ENCODE data around the gene HYDIN.
"Not testable (repeated sequence)": the region's sequence is repeated elsewhere in the genome, so short reads cannot be mapped to it uniquely, and the experiment has no call there.

DNA sequence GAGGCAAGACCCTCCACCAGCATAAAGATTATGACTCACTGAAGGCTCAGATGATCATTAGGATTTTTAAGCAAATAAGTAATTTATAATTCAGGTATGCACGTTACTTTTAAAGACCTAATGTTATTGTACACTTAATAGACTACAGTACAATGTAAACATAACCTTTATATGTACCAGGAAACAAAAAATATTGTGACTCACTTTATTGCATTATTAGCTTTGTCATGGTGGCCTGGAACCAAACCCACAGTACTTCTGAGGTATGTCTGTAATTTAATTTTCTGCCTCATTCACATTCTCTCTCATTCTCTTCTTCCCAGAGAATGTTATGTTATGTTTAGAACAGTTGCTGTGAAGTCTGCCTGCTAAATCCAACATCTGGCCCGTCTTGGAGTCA is 407.8 kb downstream of the HYDIN start:
- TF ChIP-seq, protein P1, sequence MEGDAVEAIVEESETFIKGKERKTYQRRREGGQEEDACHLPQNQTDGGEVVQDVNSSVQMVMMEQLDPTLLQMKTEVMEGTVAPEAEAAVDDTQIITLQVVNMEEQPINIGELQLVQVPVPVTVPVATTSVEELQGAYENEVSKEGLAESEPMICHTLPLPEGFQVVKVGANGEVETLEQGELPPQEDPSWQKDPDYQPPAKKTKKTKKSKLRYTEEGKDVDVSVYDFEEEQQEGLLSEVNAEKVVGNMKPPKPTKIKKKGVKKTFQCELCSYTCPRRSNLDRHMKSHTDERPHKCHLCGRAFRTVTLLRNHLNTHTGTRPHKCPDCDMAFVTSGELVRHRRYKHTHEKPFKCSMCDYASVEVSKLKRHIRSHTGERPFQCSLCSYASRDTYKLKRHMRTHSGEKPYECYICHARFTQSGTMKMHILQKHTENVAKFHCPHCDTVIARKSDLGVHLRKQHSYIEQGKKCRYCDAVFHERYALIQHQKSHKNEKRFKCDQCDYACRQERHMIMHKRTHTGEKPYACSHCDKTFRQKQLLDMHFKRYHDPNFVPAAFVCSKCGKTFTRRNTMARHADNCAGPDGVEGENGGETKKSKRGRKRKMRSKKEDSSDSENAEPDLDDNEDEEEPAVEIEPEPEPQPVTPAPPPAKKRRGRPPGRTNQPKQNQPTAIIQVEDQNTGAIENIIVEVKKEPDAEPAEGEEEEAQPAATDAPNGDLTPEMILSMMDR (IDR thresholded peaks at IDR 0.05) = not testable (repeated sequence)
- not testable (repeated sequence) for TF ChIP-seq EP300 (IDR thresholded peaks at IDR 0.05)

Data from gastroesophageal sphincter (tissue), 3 donors.